ENCODE results near the gene PPP1R15B. TPM values are rescaled to one million over a fixed set of nuclear protein-coding genes. Genes with fewer than 3 reads are reported as not detected.

The PPP1R15B gene
- total RNA-seq, 1 experiment from 2014 or later = 53.5 TPM

- Histone ChIP-seq H3K9ac (ENCODE audit: low read length) (no peak overlapping the region), H3K79me2 (ENCODE audit: low read length) (no peaks in the 10 kb centered on the region), H3K36me3 (ENCODE audit: insufficient read depth, low read length) (no peaks in the 10 kb centered on the region)
Measured at GRCh38 chr1:204420039-204421004, 8.7 kb upstream of the PPP1R15B start.

GRCh38 chr1:204419064-204419403, 7.4 kb upstream of the PPP1R15B start:
- Histone ChIP-seq H3K4me2 (ENCODE audit: low read depth, low read length, poor library complexity, severe bottlenecking) (no peak overlapping the region), H3K27me3 (ENCODE audit: low read length) (no peaks in the 10 kb centered on the region), H4K20me1 (ENCODE audit: insufficient read depth, low read depth, low read length) (no peaks in the 10 kb centered on the region), H3K9me3 (ENCODE audit: low read length) (no peaks in the 10 kb centered on the region), H3K4me3 (ENCODE audit: low read length) (no peak overlapping the region), H3K9me2 (replicated peaks; ENCODE audit: insufficient read depth, low read length) (no peaks in the 10 kb centered on the region), H2AFZ (ENCODE audit: low read length) (no peak overlapping the region), H3K27ac (ENCODE audit: low read length) (no peak overlapping the region), H3K9ac (ENCODE audit: low read length) (no peak overlapping the region), H3K4me1 (ENCODE audit: low read length) (no peaks in the 10 kb centered on the region; the same call in 1 of the 2 replicates), H3K79me2 (ENCODE audit: low read length) (no peaks in the 10 kb centered on the region), H3K36me3 (ENCODE audit: insufficient read depth, low read length) (no peaks in the 10 kb centered on the region)
- no peak for DNase-seq

More at GRCh38 chr1:204420039-204421004, 8.7 kb upstream of the PPP1R15B start:
- no peaks in the 10 kb centered on the region for H3K9me3 ChIP-seq (ENCODE audit: low read length)
- H3K9me2 ChIP-seq (replicated peaks; ENCODE audit: insufficient read depth, low read length) = no peaks in the 10 kb centered on the region
- H3K27ac ChIP-seq (ENCODE audit: low read length) = no peak overlapping the region
- no peaks in the 10 kb centered on the region for H3K27me3 ChIP-seq (ENCODE audit: low read length)
- no peak for DNase-seq
- no peak overlapping the region for H3K4me3 ChIP-seq (ENCODE audit: low read length)
- H3K4me1 ChIP-seq (ENCODE audit: low read length) = no peaks in the 10 kb centered on the region; the same call in 1 of the 2 replicates
- no peaks in the 10 kb centered on the region for H4K20me1 ChIP-seq (ENCODE audit: insufficient read depth, low read depth, low read length)
- H2AFZ ChIP-seq (ENCODE audit: low read length) = no peak overlapping the region
- no peak overlapping the region for H3K4me2 ChIP-seq (ENCODE audit: low read depth, low read length, poor library complexity, severe bottlenecking)

GRCh38 chr1:204418174-204419063, 6.8 kb upstream of the PPP1R15B start:
- no peaks in the 10 kb centered on the region for H3K9me3 ChIP-seq (ENCODE audit: low read length)
- no peak for DNase-seq
- H3K79me2 ChIP-seq (ENCODE audit: low read length) = no peaks in the 10 kb centered on the region
- H3K27me3 ChIP-seq (ENCODE audit: low read length) = no peaks in the 10 kb centered on the region
- no peak overlapping the region for H3K4me2 ChIP-seq (ENCODE audit: low read depth, low read length, poor library complexity, severe bottlenecking)
- H3K36me3 ChIP-seq (ENCODE audit: insufficient read depth, low read length) = no peaks in the 10 kb centered on the region
- no peaks in the 10 kb centered on the region for H4K20me1 ChIP-seq (ENCODE audit: insufficient read depth, low read depth, low read length)
- H2AFZ ChIP-seq (ENCODE audit: low read length) = no peak overlapping the region
- H3K9ac ChIP-seq (ENCODE audit: low read length) = no peak overlapping the region
- no peaks in the 10 kb centered on the region; the same call in 1 of the 2 replicates for H3K4me1 ChIP-seq (ENCODE audit: low read length)
- no peak overlapping the region for H3K27ac ChIP-seq (ENCODE audit: low read length)
- H3K4me3 ChIP-seq (ENCODE audit: low read length) = no peak overlapping the region
- no peaks in the 10 kb centered on the region for H3K9me2 ChIP-seq (replicated peaks; ENCODE audit: insufficient read depth, low read length)

GRCh38 chr1:204417074-204417997, 5.7 kb upstream of the PPP1R15B start:
- Histone ChIP-seq H3K4me3 (ENCODE audit: low read length) (no peak overlapping the region), H3K27ac (ENCODE audit: low read length) (no peak overlapping the region), H3K9me2 (replicated peaks; ENCODE audit: insufficient read depth, low read length) (no peaks in the 10 kb centered on the region), H3K79me2 (ENCODE audit: low read length) (no peaks in the 10 kb centered on the region), H2AFZ (ENCODE audit: low read length) (no peak overlapping the region), H3K9me3 (ENCODE audit: low read length) (no peaks in the 10 kb centered on the region), H3K27me3 (ENCODE audit: low read length) (no peaks in the 10 kb centered on the region), H4K20me1 (ENCODE audit: insufficient read depth, low read depth, low read length) (no peaks in the 10 kb centered on the region), H3K9ac (ENCODE audit: low read length) (no peak overlapping the region), H3K36me3 (ENCODE audit: insufficient read depth, low read length) (no peaks in the 10 kb centered on the region), H3K4me2 (ENCODE audit: low read depth, low read length, poor library complexity, severe bottlenecking) (no peak overlapping the region), H3K4me1 (ENCODE audit: low read length) (peaks cover 2% of the 10 kb centered on the region)
- DNase-seq = no peak

- H3K9ac ChIP-seq (ENCODE audit: low read length) = no peak overlapping the region
- H3K4me2 ChIP-seq (ENCODE audit: low read depth, low read length, poor library complexity, severe bottlenecking) = no peak overlapping the region
Measured at GRCh38 chr1:204416589-204417073, 5.0 kb upstream of the PPP1R15B start.

GRCh38 chr1:204415351-204415750, 3.7 kb upstream of the PPP1R15B start:
- Histone ChIP-seq H3K9me3 (ENCODE audit: low read length) (no peaks in the 10 kb centered on the region), H3K27me3 (ENCODE audit: low read length) (no peaks in the 10 kb centered on the region), H3K36me3 (ENCODE audit: insufficient read depth, low read length) (no peaks in the 10 kb centered on the region), H3K27ac (ENCODE audit: low read length) (no peak overlapping the region), H2AFZ (ENCODE audit: low read length) (no peak overlapping the region), H3K79me2 (ENCODE audit: low read length) (peaks cover 13% of the 10 kb centered on the region), H3K9me2 (replicated peaks; ENCODE audit: insufficient read depth, low read length) (no peaks in the 10 kb centered on the region), H3K4me3 (ENCODE audit: low read length) (no peak overlapping the region), H3K4me2 (ENCODE audit: low read depth, low read length, poor library complexity, severe bottlenecking) (no peak overlapping the region), H3K4me1 (ENCODE audit: low read length) (peaks cover 5% of the 10 kb centered on the region), H4K20me1 (ENCODE audit: insufficient read depth, low read depth, low read length) (peaks cover 7% of the 10 kb centered on the region), H3K9ac (ENCODE audit: low read length) (no peak overlapping the region)
- DNase-seq = no peak

More at GRCh38 chr1:204416589-204417073, 5.0 kb upstream of the PPP1R15B start:
- no peaks in the 10 kb centered on the region for H3K9me3 ChIP-seq (ENCODE audit: low read length)
- H3K27ac ChIP-seq (ENCODE audit: low read length) = no peak overlapping the region
- H3K4me1 ChIP-seq (ENCODE audit: low read length) = peaks cover 5% of the 10 kb centered on the region
- no peak for DNase-seq
- no peaks in the 10 kb centered on the region for H3K79me2 ChIP-seq (ENCODE audit: low read length)
- H3K9me2 ChIP-seq (replicated peaks; ENCODE audit: insufficient read depth, low read length) = no peaks in the 10 kb centered on the region
- no peaks in the 10 kb centered on the region for H3K36me3 ChIP-seq (ENCODE audit: insufficient read depth, low read length)
- H3K4me3 ChIP-seq (ENCODE audit: low read length) = no peak overlapping the region
- H3K27me3 ChIP-seq (ENCODE audit: low read length) = no peaks in the 10 kb centered on the region
- no peak overlapping the region for H2AFZ ChIP-seq (ENCODE audit: low read length)
- H4K20me1 ChIP-seq (ENCODE audit: insufficient read depth, low read depth, low read length) = no peaks in the 10 kb centered on the region

- Histone ChIP-seq H3K4me2 (ENCODE audit: low read depth, low read length, poor library complexity, severe bottlenecking) (no peak overlapping the region), H4K20me1 (ENCODE audit: insufficient read depth, low read depth, low read length) (peaks cover 20% of the 10 kb centered on the region), H2AFZ (ENCODE audit: low read length) (no peak overlapping the region), H3K36me3 (ENCODE audit: insufficient read depth, low read length) (peaks cover 5% of the 10 kb centered on the region; the same call in 1 of the 2 replicates), H3K9me2 (replicated peaks; ENCODE audit: insufficient read depth, low read length) (no peaks in the 10 kb centered on the region), H3K27ac (ENCODE audit: low read length) (no peak overlapping the region), H3K4me3 (ENCODE audit: low read length) (no peak overlapping the region), H3K79me2 (ENCODE audit: low read length) (peaks cover 26% of the 10 kb centered on the region), H3K9me3 (ENCODE audit: low read length) (no peaks in the 10 kb centered on the region), H3K4me1 (ENCODE audit: low read length) (peaks cover 5% of the 10 kb centered on the region), H3K9ac (ENCODE audit: low read length) (no peak overlapping the region), H3K27me3 (ENCODE audit: low read length) (no peaks in the 10 kb centered on the region)
- DNase-seq = no peak
Measured at GRCh38 chr1:204414016-204414415, 2.4 kb upstream of the PPP1R15B start.
